Epithelial cell of esophagus (primary cell): ENCODE data around the gene TNFAIP2.

ENCODE experiments used
- DNase-seq: peaks from one replicate; pipeline ENCODE4 v3.0.0; 2010; ENCODE audit warnings: low read depth
- H3K4me3 ChIP-seq: 2 replicates; pipeline ENCODE4 v1.5.1; 2011; ENCODE audit warnings: mild to moderate bottlenecking, low read length, control low read depth
- CTCF ChIP-seq: IDR thresholded peaks from 2 replicates; pipeline ENCODE4 v1.5.1; 2011; ENCODE audit warnings: low read depth, mild to moderate bottlenecking, low read length, control low read depth, inconsistent platforms; ENCODE audit not compliant: insufficient read depth; ENCODE audit errors: missing control alignments

Gene TNFAIP2

GRCh38 chr14:103135333-103136260, 12.3 kb downstream of the TNFAIP2 start:
- H3K4me3 ChIP-seq = no peak overlapping the region
- TF ChIP-seq CTCF = no peak
- DNase-seq = no peak

GRCh38 chr14:103136388-103137271, 13.4 kb downstream of the TNFAIP2 start:
- no peak for TF ChIP-seq CTCF
- peak; percentile 77 for DNase-seq
- H3K4me3 ChIP-seq = no peak overlapping the region

- H3K4me3 ChIP-seq = no peak overlapping the region
- DNase-seq = no peak
- TF ChIP-seq CTCF = no peak
Measured at GRCh38 chr14:103137689-103138300, 14.5 kb downstream of the TNFAIP2 start.

GRCh38 chr14:103138301-103139131, 15.3 kb downstream of the TNFAIP2 start:
- H3K4me3 ChIP-seq = no peak overlapping the region
- no peak for DNase-seq
- no peak for TF ChIP-seq CTCF

- no peak for TF ChIP-seq CTCF
- DNase-seq = no peak
- H3K4me3 ChIP-seq = no peak overlapping the region
Measured at GRCh38 chr14:103139132-103140025, 16.1 kb downstream of the TNFAIP2 start.
